VCaP (cell line): ENCODE data around the gene ZNF766.
"Not testable (repeated sequence)": the region's sequence is repeated elsewhere in the genome, so short reads cannot be mapped to it uniquely, and the experiment has no call there.

Experiments used
- H3K27ac ChIP-seq: fragments of 450-650 bp; 2 replicates; pipeline ENCODE4 v1.5.1; 2017
- CTCF ChIP-seq: fragments of 450-650 bp; conservative IDR thresholded peaks from 2 replicates; pipeline ENCODE4 v1.5.1; 2017; ENCODE audit warnings: mild to moderate bottlenecking, moderate library complexity

The ZNF766 gene

GRCh38 chr19:52244021-52244420, 25.4 kb upstream of the ZNF766 start:
- no peak overlapping the region for H3K27ac ChIP-seq
- TF ChIP-seq CTCF = no peak

GRCh38 chr19:52248241-52248640, 21.1 kb upstream of the ZNF766 start:
- TF ChIP-seq CTCF = peak; percentile 95

GRCh38 chr19:52258426-52258825, 11.0 kb upstream of the ZNF766 start:
- H3K27ac ChIP-seq = no peak overlapping the region
- TF ChIP-seq CTCF = no peak

More at GRCh38 chr19:52248241-52248640, 21.1 kb upstream of the ZNF766 start:
- no peak overlapping the region for H3K27ac ChIP-seq

GRCh38 chr19:52265556-52265955, 3.8 kb upstream of the ZNF766 start:
- not testable (repeated sequence) for H3K27ac ChIP-seq

- H3K27ac ChIP-seq = peak overlapping the region; percentile 95
- no peak for TF ChIP-seq CTCF
Observed at GRCh38 chr19:52270266-52270885, 989 bp downstream of the ZNF766 start.

- no peak overlapping the region for H3K27ac ChIP-seq
- no peak for TF ChIP-seq CTCF
Observed at GRCh38 chr19:52273301-52273700, 3.9 kb downstream of the ZNF766 start.

- no peak overlapping the region for H3K27ac ChIP-seq
- no peak for TF ChIP-seq CTCF
Observed at GRCh38 chr19:52274191-52274590, 4.8 kb downstream of the ZNF766 start.

- H3K27ac ChIP-seq = no peak overlapping the region
- no peak for TF ChIP-seq CTCF
Observed at GRCh38 chr19:52275988-52276387, 6.6 kb downstream of the ZNF766 start.
